Hematopoietic multipotent progenitor cell treated with erythropoietin and hydrocortisone succinate and interleukin-3 and kit ligand, for 8 days (in vitro differentiated cells): ENCODE results near the gene PCYT1A.
"Not testable (repeated sequence)": the region's sequence is repeated elsewhere in the genome, so short reads cannot be mapped to it uniquely, and the experiment has no call there.

Experiments
- DNase-seq: peaks from one replicate; pipeline ENCODE4 v3.0.0-alpha.2; 2015

PCYT1A gene

GRCh38 chr3:196210673-196211556 is 76.6 kb downstream of the PCYT1A start, which contains the start of gene ZDHHC19:
Gene ZDHHC19, minus strand, starts transcription at chr3:196211400. Its CDS starts 85 bp downstream, at chr3:196211315.
- no peak for DNase-seq

GRCh38 chr3:196209944-196210672 is 77.4 kb downstream of the PCYT1A start:
- not testable (repeated sequence) for DNase-seq

- DNase-seq = no peak
Observed at GRCh38 chr3:196208942-196209695, 78.4 kb downstream of the PCYT1A start.

- peak; percentile 52 for DNase-seq
Observed at GRCh38 chr3:196207833-196208607, 79.5 kb downstream of the PCYT1A start.

DNA sequence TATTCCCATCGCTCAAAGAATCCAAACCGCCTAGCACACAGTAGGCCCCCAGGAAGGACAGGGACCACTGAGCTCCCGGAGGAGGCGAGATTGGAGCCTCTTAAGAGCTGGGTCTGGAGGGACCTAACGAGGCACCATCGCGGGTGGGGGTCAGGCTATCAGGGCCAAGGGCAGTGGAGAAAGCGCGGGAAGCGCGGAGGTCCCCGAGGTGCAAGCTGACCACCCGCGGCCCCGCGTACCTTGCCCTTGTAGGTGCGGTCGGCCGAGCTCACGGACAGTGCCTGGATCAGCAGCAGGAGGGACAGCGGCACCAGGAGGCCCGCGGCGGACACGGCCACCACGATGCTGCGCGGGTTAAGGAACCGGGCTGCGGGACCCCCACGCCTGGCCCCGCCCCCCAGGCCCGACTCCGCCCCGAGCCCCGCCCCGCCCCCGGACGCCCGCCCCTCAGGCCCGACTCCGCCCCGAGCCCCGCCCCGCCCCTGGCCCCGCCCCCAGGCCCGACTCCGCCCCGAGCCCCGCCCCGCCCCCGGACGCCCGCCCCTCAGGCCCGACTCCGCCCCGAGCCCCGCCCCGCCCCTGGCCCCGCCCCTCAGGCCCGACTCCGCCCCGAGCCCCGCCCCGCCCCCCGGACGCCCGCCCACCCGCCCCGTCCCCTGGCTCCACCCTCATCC is 80.2 kb downstream of the PCYT1A start:
- no peak for DNase-seq

DNA sequence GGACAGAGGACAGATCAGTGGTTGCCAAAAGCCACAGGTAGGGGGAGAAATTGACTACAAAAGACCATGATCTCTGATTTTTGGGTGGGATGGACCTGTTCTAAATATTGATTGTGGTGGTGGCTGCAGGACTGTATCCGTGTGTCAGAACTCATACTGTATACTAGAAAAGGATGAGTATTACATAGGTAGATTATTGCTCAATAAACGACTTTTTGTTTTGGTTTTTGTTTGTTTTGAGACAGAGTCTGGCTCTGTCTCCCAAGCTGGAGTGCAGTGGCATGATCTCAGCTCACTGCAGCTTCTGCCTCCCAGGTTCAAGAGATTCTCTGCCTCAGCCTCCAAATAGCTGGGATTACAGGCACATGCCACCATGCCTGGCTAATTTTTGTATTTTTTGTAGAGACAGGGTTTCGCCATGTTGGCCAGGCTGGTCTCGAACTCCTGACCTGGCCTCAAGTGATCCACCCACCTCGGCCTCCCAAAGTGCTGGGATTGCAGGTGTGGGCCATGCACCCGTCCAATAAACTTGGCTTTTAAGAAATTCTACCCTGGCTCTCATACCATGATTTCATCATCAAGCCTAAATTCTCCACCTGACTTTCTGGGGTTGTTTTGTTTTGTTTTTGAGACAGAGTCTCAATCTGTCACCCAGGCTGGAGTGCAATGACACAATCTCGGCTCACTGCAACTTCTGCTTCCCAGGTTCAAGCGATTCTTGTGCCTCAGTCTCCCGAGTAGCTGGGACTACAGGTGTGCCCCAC is 81.9 kb downstream of the PCYT1A start:
- DNase-seq = not testable (repeated sequence)

- DNase-seq = no peak
Observed at GRCh38 chr3:196203846-196204245, 83.7 kb downstream of the PCYT1A start.

GRCh38 chr3:196202516-196202970 is 85.0 kb downstream of the PCYT1A start:
- DNase-seq = no peak

DNA sequence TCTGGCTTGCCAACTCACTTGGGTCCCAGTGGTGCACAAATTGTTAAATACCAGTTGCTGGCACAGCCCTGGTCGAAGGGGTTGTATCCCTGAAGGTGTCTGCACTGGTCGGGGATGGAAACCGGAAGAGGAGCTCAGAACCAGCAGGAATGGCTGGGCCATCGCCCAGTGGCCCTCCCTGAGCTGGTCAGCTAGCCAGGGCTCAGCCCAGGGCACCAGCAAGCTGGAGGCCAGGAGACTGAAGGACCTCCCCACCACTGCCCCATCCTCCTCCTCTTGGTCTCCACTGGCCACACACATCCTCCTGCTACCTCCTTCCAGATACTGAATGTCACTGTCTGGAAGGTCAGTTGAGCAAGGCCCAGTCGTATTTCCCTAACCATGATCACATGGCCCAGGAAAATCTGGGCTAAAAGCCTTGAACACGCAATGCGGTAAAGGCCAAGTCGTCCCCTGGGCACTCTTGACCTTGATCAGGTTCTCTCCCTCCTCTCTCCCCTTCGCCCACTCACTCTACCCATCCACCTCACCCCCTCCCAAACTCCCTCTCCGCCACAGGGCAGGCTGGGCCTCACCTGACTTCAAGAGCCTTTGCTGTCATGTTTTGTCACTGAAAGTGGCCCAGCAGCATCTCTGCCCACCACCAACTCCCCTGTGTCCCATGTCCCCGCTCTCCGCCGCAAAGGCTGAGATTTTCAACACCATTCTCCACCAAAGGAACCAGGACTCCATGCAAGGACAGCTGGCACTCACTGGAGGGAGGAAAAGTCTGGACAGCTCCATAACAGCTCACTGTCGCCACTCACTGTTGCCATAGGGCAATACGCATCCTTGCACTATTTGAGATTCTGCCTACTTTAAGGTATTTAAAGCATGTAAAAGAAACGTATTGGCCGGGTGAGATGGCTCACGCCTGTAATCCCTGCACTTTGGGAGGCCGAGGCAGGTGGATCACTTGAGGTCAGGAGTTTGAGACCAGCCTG is 88.5 kb downstream of the PCYT1A start:
- peak; percentile 47 for DNase-seq

DNA sequence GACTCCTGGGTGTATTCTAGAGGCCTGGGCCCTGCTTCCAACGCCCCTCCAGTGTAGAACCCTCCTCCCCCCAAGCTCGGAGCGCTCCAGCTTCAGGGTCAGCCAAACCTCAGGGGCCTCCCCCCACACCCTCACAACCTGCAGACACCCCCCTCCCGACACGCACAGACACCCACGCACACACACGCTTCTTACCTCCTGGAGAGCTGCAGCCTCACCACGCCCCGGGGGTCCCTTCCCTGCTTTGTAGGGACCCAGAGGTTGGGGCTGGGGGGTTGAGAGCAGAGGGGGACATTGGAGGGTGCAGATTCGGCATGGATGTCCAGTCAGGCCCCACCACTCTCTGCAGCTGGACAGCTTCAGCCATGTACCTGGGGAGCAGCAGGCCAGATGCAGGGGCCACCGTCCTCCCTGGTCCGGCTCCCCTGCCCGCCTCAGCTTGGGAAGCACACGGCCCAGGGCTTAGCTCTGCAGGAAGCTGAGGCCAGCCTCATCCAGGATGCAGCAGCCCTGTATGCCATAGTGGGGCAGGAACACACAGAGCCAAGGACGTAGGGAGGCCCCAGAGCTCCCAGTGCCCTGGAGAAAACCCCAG is 89.3 kb downstream of the PCYT1A start:
- DNase-seq = no peak

GRCh38 chr3:196197524-196197923 is 90.0 kb downstream of the PCYT1A start:
- no peak for DNase-seq

DNA sequence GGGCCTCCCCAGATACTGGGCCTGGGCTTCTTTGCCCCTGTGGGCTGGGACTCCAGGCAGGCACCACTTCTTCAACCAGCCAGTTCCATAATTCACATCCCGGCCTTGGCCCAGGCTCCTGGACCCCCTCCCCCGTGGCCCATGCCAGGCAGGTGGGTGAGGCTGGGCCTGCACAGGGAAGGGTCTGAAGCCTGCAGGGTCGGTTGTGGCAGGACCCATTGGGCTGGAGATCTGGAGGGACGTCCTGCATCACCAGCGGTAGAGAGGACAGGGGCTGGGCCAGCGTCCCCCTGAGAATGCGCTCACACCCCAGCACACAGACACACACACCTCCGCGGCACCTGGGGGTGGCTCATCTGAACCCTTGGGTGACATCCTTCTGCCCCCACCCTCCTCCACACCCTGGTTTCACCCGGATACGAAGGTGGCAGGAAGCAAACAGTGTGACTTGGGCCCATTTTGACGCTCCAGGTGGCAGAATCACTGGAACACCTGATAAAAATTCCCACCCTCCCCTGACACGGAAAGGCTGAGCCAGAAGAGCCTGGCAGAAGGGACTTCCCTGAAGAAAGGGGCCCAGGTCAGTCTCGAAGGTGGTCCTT is 91.8 kb downstream of the PCYT1A start:
- no peak for DNase-seq

DNA sequence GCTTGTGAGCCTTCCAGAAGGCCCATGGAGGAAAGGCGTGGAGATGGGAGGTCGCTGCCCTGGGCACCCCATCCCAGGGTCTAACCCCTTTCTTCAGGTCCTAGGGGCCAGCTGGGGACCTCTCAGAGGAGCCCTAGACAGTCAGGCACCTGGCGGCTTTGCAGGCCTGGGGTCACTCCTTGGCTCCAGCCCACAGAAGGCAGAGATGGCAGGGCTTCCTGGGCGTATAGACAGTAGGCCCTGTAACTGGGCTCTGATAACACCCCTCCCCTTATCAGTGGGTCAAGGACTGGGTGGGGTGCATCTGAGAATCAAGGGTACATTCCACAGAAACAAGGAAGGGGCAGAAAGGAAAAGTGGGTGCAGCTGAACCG is 93.0 kb downstream of the PCYT1A start:
- DNase-seq = peak; percentile 97

DNA sequence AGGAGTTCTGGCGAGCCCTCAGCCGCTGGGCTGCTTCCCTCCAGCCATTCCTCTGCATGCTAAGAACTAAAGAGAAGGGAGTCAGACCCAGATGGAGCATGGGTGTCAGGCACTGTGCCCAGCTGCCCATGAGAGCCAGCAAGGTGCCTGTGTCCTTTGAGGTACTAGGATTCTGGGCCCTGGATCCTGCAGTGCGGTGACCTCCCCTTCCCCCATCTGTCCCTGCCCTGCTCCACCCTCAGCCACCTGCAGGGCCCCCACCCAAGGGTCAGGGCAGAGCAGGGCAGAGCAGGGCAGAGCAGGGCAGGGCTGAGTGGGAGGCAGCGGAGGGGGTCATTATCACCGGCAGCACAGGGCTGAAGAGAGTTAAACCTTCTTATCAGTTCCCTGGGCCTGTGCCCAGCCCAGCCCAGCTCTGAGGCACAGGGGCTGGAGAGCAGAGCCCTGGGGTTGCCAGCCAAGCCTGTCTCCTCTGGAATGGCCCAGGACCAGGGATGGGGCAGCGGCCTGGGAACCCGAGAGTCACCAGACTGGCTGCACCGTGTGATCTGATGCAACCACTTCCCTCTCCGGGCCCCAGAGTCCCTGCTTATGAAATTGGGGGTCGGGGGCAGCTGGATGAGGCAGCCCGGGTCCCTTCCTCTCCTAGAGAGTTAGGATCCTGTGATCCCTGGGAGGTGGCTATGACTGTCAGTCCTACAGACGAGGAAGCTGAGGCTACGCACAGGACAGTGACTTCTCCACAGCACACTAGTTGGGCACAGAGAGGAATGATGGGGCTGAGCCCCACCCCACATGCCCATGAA is 93.6 kb downstream of the PCYT1A start:
- DNase-seq = peak; percentile 99

DNA sequence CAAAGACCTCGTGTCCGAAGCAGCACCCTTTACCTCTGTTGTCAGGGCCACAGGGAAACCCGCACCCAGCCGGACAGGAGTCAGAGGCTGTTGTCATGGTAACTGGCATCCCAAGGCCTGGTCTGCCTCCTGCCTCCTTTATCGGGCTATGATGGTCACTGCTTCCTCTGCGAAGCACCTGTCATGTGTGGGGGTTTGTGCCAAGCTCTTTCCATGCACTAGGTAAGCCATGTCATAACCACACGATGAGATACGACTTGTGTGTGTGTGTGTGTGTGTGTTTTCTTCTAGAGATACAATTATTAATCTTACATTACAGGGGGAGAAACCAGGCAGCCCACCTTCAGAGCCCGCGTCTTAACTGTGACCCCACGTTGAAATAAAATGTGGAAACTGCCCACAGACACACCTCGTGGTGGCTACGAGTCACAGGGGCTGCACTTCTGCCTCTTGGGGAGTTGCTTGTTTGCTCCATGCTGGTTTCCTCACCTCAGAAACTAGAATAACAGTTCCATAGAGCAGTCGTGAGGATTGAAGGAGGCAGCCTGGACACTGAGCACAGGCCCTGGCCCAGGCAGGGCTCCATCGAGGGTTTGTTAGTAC is 94.3 kb downstream of the PCYT1A start:
- peak; percentile 66 for DNase-seq

DNA sequence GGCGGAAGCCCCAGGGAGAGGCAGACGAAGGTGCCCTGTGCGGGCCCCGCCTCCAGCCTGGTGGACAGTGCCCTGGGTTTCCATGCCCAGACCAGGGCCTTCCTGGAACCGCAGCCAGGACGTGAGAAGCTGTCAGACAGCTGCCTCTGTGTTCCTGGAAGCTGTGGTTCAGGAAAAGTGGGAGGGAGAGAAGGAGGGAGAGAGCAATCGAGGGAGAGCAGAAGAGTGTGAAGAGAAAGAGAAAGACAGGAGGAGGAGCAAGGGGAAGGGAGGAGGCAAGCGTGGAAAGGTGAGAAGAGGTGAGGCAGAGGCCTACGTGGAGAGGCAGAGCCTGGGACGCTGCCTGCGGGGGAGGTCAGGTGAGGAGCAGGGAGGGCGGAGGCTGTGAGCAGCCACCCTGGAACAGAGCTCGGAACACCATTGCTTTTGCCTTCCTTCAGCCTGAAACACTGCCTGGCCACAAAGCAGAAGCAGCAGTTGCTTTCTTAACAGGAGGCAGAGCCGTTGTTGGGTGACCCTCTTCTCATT is 94.9 kb downstream of the PCYT1A start:
- peak; percentile 80 for DNase-seq

DNA sequence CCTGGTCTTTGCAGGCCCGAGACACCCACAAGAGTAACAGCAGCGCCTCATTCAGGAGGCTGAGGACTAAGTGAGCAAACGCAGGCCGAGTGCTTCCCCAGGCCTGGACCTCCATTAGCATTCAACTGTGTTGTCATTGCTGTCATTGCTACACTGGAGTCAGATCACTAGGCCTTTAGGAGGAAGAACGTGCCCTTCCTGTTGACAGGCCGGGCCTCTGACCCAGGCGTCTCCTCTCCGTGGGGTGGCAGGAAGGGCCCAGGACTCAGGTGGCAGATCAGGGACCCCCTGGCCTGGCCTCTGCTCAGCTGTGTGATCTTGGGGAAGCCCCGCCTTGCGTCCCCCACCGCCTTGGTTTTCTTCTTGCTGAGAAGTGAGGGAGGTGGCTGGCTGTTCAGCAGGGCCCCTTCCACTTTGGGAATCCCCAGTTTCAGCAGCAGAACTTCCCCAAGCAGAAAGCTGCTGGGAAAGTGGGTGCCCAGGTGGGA is 95.4 kb downstream of the PCYT1A start:
- DNase-seq = peak; percentile 61
